Astrocyte of the cerebellum (primary cell): ENCODE data around the gene OTUB1.

Source experiments
- DNase-seq: peaks from one replicate; pipeline ENCODE4 v3.0.0-alpha.2; 2011; ENCODE audit warnings: low read depth
- H3K4me3 ChIP-seq: 2 replicates; pipeline ENCODE4 v1.5.1; 2011; ENCODE audit warnings: mild to moderate bottlenecking, low read depth, low read length, moderate library complexity
- in situ Hi-C: cut with HindIII; loops from 2 replicates; pipeline ENCODE4 v1.10.0; 2017; ENCODE audit warnings: low sequenced_read_pairs
- TF ChIP-seq, protein P1 (sequence below): IDR thresholded peaks from 2 replicates; pipeline ENCODE4 v1.5.1; 2012; ENCODE audit warnings: low read length, low read depth, moderate library complexity, mild to moderate bottlenecking; ENCODE audit errors: missing control alignments

Gene OTUB1

DNA sequence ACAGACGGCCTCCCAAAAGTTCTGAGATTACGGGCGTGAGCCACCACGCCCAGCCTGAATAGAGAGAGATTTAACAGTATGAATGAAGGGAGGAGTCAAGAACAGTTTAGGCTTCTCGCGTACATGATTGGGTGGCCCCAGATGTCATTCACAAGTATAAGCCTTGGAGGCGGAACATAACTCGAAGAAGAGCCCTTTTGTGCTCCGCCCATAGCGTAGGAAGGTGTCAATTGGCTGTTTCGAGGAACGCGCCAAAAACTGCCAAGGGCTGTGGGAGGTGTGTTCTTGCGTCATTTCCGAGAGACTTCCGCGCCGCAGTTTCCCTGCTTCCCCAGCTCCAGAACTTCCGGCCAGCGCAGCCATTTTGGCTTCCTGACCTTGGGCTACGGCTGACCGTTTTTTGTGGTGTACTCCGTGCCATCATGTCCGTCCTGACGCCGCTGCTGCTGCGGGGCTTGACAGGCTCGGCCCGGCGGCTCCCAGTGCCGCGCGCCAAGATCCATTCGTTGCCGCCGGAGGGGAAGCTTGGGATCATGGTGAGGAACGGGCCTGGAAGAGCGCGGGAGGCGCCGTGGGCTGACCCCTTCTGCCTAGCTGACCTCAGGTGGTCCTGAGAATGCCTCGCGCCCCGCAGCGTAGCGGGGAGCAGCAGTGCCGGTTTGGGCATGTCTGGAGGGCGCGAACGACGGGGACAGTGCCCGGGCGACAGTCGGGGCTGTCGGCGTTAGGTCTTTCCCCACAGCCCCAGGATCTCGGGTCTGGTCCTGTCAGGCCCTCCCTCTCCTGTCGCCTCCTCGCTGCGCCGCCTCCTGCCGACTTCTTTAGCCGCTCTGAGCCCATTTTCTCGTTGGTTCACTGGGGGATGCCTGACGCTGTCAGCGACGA, 11.7 kb upstream of the OTUB1 start, which contains the start of gene COX8A:
Gene COX8A, plus strand, starts transcription at position 362 of the 885 bp plus-strand sequence. Its CDS starts 61 bp downstream, at position 423.
- in situ Hi-C loops: no loop called here
- H3K4me3 ChIP-seq: peak within 1 kb of the TSS; percentile 92
- TF ChIP-seq, protein P1, sequence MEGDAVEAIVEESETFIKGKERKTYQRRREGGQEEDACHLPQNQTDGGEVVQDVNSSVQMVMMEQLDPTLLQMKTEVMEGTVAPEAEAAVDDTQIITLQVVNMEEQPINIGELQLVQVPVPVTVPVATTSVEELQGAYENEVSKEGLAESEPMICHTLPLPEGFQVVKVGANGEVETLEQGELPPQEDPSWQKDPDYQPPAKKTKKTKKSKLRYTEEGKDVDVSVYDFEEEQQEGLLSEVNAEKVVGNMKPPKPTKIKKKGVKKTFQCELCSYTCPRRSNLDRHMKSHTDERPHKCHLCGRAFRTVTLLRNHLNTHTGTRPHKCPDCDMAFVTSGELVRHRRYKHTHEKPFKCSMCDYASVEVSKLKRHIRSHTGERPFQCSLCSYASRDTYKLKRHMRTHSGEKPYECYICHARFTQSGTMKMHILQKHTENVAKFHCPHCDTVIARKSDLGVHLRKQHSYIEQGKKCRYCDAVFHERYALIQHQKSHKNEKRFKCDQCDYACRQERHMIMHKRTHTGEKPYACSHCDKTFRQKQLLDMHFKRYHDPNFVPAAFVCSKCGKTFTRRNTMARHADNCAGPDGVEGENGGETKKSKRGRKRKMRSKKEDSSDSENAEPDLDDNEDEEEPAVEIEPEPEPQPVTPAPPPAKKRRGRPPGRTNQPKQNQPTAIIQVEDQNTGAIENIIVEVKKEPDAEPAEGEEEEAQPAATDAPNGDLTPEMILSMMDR: peak; percentile 9
- peak; percentile 100 for DNase-seq

DNA sequence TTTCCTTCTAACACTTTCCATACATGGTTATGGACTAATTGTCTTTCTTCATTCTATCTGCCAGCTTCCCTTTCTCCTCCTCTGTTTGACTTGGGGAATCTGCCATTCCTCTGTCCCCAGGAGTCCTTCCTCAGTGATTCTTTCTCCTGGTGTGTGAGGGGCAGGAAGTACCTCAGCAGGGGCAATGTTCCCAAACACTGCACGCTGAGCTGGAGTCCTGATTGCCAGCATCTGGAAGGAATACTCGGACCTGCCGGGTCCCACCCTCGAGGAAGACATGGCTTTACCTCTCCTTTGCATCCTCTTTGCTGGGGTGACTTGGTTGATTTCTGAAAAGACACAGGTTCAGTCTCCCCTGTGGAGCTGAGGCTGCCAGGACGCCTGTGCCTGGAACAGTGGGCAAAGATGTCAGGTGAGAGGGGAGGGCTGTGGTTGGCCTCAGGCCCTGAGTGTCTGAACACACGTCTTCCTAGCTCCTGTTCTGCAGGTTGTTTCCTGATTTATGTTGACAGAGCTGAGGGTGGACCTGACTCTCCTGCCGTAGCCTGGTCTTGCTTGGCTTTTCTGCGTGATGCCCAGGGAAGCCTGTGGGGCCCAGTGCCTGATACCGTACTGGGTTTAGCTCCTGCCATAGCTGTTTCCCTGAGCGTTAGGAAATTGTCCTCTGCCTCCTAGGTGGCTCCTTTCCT, 7.5 kb upstream of the OTUB1 start:
- in situ Hi-C loops: no loop called here
- no peak for DNase-seq
- TF ChIP-seq, protein P1: no peak
- H3K4me3 ChIP-seq: no peak overlapping the region

DNA sequence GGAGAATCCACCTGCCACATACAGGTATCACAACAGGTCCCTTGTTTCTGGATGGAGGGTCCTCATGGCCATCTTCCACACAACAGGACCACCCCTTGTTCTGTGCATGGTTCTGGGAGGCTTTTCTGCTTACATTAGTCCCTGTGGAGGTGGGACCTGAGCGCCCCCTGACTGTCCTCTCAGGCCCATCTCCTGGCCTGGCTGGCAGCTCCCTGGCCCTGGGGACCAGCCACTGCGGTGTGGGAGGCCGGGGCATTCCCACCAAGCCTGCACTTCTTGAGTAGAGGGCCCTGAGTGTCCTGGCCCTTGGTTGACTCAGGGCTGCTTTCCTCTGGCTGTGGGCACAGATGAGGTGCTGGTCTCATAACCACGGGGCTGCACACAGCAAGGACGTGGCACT, 6.8 kb upstream of the OTUB1 start:
- in situ Hi-C loops: no loop called here
- TF ChIP-seq, protein P1: no peak
- no peak for DNase-seq
- H3K4me3 ChIP-seq: no peak overlapping the region

DNA sequence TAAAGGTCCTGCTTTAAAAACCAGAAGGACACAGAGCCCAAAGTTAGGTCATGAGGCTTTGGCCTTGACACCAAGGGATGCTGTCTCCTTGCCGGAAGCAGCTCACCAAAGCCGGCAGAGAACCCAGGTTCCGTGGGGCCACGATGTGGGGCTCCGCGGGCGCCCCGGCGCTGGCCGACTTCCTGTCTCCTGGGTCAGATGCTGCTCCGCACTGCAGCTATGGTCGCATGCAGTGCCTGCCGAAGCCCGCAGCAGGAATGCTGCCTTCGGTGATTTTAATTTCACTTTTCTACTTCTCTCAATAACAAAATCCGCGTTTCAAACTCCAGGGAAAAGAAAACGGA, 454 bp upstream of the OTUB1 start:
- in situ Hi-C loops: no loop called here
- no peak for DNase-seq
- peak overlapping the region; percentile 82 for H3K4me3 ChIP-seq
- TF ChIP-seq, protein P1: no peak

DNA sequence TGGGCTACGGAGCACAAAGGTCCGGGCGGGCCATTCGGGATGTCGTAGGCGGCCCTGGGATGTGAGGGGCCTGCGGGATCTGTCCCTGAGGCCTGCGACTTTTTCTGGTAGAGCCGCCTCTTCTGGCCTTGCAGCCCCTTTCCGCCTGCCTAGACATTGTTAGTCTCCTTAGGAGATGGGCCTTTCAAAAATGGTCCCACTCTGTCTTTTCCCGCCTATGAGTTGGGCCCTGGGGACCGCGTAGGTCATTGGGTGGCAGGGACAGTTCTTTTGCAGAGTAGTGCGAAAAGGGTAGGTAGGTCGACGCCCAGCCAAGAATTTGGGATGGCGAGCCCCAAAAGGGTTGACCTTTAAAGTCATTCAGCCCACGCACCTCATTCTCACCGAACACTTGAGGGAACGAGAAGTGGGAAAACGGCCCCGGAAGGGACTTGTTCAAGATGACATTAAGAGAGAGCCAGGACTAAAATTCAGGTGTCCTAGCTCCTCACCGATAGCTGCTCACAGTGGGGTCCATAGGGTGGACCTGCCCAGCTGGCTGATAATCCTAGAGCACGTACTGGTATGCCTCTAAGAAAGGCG, 785 bp downstream of the OTUB1 start:
- in situ Hi-C loops: no loop called here
- H3K4me3 ChIP-seq: peak overlapping the region; percentile 82
- no peak for DNase-seq
- TF ChIP-seq, protein P1: no peak

DNA sequence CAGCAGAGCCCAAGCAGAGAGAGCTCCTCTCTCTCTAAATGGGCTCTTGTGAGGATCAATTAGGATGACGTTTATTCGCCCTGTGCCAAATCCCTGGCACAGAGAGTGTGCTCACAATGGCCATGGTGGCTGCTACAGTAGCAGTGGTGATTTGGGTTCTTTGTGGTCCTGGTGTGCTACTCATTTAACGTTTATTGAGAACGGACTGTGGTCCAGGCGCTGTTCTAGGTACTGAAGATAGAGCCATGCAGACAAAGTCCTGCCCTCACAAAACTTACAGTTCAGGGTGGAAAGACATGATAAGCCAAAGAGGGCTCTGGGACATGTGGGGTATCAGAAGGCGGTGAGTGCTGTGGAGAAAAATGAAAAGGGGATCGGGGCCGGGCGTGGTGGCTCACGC, 5.3 kb downstream of the OTUB1 start:
- TF ChIP-seq, protein P1: no peak
- no peak overlapping the region for H3K4me3 ChIP-seq
- in situ Hi-C loops: no loop called here
- no peak for DNase-seq
